Gastroesophageal sphincter (tissue), 4 donors: ENCODE data around the gene CTIF. TPM values are rescaled to one million over a fixed set of nuclear protein-coding genes. Genes with fewer than 3 reads are reported as not detected.

Source experiments
- ATAC-seq: fragments of 150-250 bp; one replicate; pipeline ENCODE4 v1.9.1; 2016; ENCODE audit warnings: mild to moderate bottlenecking, moderate library complexity
- H3K27ac ChIP-seq, 4 donors: fragments of 200-600 bp; sonication (generic) in 3 of 4; 1 replicate in 3 of 4; 2 replicates in 1 of 4; pipeline ENCODE4 v1.5.1; 2016 to 2019
- H3K27me3 ChIP-seq: fragments of 200-600 bp; sonication (generic); one replicate; pipeline ENCODE4 v1.5.1; 2019
- H3K36me3 ChIP-seq, 2 donors: fragments of 200-600 bp; sonication (generic); one replicate each; pipeline ENCODE4 v1.5.1; 2019; ENCODE audit warnings: control low read depth in 1 of 2
- H3K4me1 ChIP-seq, 3 donors: fragments of 200-600 bp; sonication (generic); 1 replicate in 2 of 3; 2 replicates in 1 of 3; pipeline ENCODE4 v1.5.1; 2016 to 2019; ENCODE audit warnings: control low read depth in 2 of 3
- H3K4me3 ChIP-seq, 2 donors: fragments of 200-600 bp; sonication (generic); one replicate each; pipeline ENCODE4 v1.5.1; 2019; ENCODE audit warnings: mild to moderate bottlenecking in 1 of 2, moderate library complexity in 1 of 2
- H3K9me3 ChIP-seq, 3 donors: fragments of 200-600 bp; sonication (generic); one replicate each; pipeline ENCODE4 v1.5.1; 2017 to 2019; ENCODE audit warnings: control low read depth in 2 of 3
- EP300 ChIP-seq: sonication (generic); formaldehyde crosslinking; IDR thresholded peaks from one replicate; pipeline ENCODE4 v1.6.1; 2017; ENCODE audit warnings: antibody characterized with exemption, mild to moderate bottlenecking
- POLR2A ChIP-seq, 2 donors: fragments of 450-650 bp; IDR thresholded peaks; one replicate each; pipeline ENCODE4 v1.6.1; 2017; ENCODE audit warnings: antibody characterized with exemption in 2 of 2, mild to moderate bottlenecking in 2 of 2, moderate library complexity in 1 of 2
- POLR2AphosphoS5 ChIP-seq: sonication (generic); formaldehyde crosslinking; IDR thresholded peaks from one replicate; pipeline ENCODE4 v1.6.1; 2017; ENCODE audit warnings: antibody characterized with exemption
- WGBS, 2 donors: methylation state at CpG; one replicate each; pipeline ENCODE4 v1.1.5; 2018; ENCODE audit warnings: low coverage in 1 of 2; 5-methylcytosine and 5-hydroxymethylcytosine counted together
- total RNA-seq, 4 donors: library from RNA; depleted of rRNA; stranded (reverse); fragments of >200 nt; gene quantifications; one replicate each; pipeline ENCODE4 v1.1.0, GENCODE V29; 2016
- TF ChIP-seq, protein P1 (sequence below), 4 experiments: fragments of 200-600 bp in 2 of 4; fragments of 450-650 bp in 2 of 4; sonication (generic) in 1 of 4; IDR thresholded peaks; one replicate each; pipeline ENCODE4 v1.5.1; 2017 to 2019; ENCODE audit warnings: antibody characterized with exemption in 4 of 4, mild to moderate bottlenecking in 2 of 4, moderate library complexity in 2 of 4

CTIF gene
- total RNA-seq, 4 donors from 2014 or later: 31.4 to 124 (median 78.1) TPM

DNA sequence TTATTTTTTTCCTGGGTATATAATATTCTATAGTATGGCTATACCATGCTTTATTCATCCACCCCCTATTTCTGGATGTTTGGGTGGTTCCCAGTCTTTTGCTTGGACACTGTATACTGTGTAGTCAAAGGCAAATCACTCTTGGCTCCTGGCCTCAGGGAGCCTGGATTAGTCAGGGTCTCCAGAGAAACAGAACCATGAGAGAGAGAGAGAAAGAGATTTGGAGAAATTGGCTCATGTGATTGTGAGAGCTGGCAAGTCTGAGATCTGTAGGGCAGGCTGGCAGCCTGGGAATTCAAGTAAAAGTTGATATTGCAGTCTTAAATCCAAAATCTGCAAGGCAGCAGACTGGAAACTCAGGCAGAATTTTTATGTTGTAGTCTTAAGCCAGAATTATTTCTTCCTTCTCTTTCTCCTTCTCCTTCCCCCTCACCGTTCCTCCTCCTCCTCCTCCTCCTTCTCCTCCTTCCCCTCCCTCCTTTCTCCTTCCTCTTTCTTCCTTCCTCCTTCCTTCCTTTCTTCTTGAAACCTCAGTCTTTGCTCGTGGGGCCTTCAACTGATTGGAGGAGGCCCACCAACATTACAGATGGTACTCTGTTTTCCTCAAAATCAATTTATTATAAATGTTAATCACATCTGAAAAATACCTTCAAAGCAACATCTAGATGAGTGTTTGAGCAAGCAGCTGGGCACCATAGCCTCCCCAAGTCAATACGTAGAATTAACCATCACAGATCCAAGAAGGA, 33.0 kb downstream of the CTIF start:
- H3K27ac ChIP-seq: no peak overlapping the region
- no peak overlapping the region for H3K4me3 ChIP-seq
- no peaks in the 10 kb centered on the region for H3K9me3 ChIP-seq
- WGBS, 2 donors: 67 to 86% methylated on average over 3 of the region's 3 CpGs
- no peaks in the 10 kb centered on the region for H3K27me3 ChIP-seq
- no peak for ATAC-seq
- H3K4me1 ChIP-seq: peaks cover 0 to 71% (median 0%) of the 10 kb centered on the region in 3 donors
- no peak for TF ChIP-seq POLR2A (IDR thresholded peaks at IDR 0.05)
- TF ChIP-seq EP300: no peak
- TF ChIP-seq, protein P1, sequence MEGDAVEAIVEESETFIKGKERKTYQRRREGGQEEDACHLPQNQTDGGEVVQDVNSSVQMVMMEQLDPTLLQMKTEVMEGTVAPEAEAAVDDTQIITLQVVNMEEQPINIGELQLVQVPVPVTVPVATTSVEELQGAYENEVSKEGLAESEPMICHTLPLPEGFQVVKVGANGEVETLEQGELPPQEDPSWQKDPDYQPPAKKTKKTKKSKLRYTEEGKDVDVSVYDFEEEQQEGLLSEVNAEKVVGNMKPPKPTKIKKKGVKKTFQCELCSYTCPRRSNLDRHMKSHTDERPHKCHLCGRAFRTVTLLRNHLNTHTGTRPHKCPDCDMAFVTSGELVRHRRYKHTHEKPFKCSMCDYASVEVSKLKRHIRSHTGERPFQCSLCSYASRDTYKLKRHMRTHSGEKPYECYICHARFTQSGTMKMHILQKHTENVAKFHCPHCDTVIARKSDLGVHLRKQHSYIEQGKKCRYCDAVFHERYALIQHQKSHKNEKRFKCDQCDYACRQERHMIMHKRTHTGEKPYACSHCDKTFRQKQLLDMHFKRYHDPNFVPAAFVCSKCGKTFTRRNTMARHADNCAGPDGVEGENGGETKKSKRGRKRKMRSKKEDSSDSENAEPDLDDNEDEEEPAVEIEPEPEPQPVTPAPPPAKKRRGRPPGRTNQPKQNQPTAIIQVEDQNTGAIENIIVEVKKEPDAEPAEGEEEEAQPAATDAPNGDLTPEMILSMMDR (IDR thresholded peaks at IDR 0.05): no peak
- TF ChIP-seq POLR2AphosphoS5: no peak
- H3K36me3 ChIP-seq: peaks cover 0 to 8% of the 10 kb centered on the region in 2 donors

DNA sequence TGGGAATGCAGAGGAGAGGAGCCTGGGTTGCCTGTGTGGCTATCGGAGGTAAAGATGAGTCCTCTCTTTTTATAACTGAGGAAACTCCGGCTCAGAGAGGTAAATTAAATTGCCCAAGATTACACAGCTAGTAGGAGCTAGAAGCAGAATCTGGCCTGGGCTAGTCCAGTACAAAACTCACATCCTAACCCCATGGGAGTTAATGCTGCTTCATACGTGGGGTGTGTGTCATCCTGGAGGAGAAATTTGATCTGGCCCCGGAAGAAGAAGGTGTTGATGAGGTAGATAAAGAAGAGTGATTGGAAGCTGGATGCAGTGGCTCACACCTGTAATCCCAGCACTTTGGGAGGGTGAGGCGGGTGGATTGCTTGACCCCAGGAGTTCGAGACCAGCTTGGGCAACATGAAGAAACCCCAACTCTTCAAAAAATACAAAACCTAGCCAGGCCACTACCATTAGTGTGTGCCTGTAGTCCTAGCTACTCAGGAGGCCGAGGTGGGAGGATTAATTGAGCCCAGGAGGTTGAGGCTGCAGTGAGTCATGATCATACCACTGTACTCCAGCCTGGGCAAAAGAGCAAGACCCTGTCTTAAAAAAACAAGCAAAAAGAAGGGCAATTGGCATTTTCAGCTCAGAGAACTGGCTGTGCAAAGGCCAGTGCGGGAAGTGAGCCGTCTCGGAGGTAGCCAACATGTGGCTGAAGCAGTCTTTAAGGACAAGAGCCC, 33.7 kb downstream of the CTIF start:
- WGBS, 2 donors: 75 to 92% methylated on average over 5 to 10 of the region's 10 CpGs
- TF ChIP-seq POLR2AphosphoS5: no peak
- no peak for TF ChIP-seq EP300
- TF ChIP-seq POLR2A (IDR thresholded peaks at IDR 0.05): no peak
- TF ChIP-seq, protein P1 (IDR thresholded peaks at IDR 0.05): no peak
- H3K4me3 ChIP-seq: no peak overlapping the region
- peaks cover 0 to 65% (median 0%) of the 10 kb centered on the region in 3 donors for H3K4me1 ChIP-seq
- ATAC-seq: no peak
- no peaks in the 10 kb centered on the region for H3K9me3 ChIP-seq
- H3K27me3 ChIP-seq: no peaks in the 10 kb centered on the region
- no peak overlapping the region for H3K27ac ChIP-seq
- H3K36me3 ChIP-seq: peaks cover 0 to 8% of the 10 kb centered on the region in 2 donors

DNA sequence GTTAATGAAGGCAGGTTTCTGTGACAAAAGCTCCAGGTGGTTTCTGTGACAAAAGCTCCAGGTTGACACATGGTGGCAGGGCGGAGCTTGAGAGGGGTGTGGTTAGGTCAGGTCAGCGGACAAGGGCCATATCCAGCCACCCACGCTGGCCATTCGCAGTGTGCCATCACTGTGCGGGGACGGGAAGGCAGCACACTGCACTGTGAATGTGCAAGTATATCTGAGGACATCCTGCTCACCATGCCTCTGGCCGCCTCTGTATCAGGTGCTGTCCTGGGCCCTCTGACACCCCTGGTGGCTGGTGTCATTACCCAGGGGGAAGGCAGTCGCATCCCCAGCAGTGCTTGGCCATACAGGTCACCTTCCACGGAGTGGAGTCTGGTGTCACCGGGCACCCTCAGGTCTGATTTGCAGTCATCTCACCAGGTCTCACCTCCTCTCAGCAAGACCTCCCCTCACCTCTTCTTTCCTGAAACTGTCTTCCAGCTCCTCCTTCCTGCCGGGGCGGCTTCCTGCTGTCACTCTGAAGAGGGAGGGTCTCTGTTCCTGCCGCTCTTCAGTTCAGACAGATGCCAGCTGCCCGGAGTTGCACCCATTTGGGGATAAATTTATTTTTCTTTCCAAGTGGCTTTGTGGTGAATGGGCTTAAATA, 34.9 kb downstream of the CTIF start:
- Histone ChIP-seq H3K4me1 (peaks cover 0 to 65% (median 0%) of the 10 kb centered on the region in 3 donors), H3K27ac (no peak overlapping the region), H3K9me3 (no peaks in the 10 kb centered on the region), H3K36me3 (peaks cover 0 to 8% of the 10 kb centered on the region in 2 donors), H3K4me3 (no peak overlapping the region), H3K27me3 (no peaks in the 10 kb centered on the region)
- TF ChIP-seq, protein P1 (IDR thresholded peaks at IDR 0.05): no peak
- TF ChIP-seq POLR2A (IDR thresholded peaks at IDR 0.05): no peak
- TF ChIP-seq EP300: no peak
- TF ChIP-seq POLR2AphosphoS5: no peak
- ATAC-seq: no peak
- WGBS, 2 donors: 81% methylated on average over 11 of the region's 14 CpGs; no CpG with 5 or more reads in 1 of the 2 donors

DNA sequence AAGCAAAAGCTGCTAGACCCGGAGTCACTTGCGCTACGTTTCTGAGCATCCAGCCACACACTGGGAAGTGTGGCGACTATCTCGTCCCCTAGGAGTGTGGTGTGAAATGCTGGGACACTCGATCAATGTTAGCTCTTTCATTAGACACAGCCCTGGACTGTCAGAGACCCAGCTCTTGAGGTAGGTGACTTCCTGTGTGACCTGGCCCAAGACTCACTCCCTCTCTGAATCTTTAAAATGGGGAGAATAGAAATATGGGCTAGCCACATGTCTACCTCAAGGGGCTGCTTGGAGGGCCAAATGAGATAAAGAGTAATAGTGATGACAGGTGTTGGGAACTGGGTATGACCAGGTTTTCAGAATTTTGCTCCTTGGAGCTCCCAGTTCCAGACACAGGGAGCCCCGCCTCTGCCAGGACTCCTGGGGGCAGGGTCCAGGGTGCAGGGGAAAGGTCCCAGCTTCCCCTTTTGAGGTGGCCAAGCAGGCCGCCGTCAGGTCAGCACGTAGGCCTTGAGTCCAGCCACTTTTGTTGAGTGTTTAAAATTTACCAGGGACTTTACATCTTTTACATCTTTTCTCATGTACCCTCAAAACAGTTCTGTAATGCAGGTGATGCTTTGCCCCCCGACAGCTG, 36.0 kb downstream of the CTIF start:
- no peak overlapping the region for H3K4me3 ChIP-seq
- 79 to 80% methylated on average over 1 to 6 of the region's 11 CpGs for WGBS, 2 donors
- H3K27me3 ChIP-seq: no peaks in the 10 kb centered on the region
- TF ChIP-seq EP300: no peak
- TF ChIP-seq POLR2A (IDR thresholded peaks at IDR 0.05): no peak
- no peak for TF ChIP-seq POLR2AphosphoS5
- TF ChIP-seq, protein P1 (IDR thresholded peaks at IDR 0.05): no peak
- peaks cover 0 to 54% (median 0%) of the 10 kb centered on the region in 3 donors for H3K4me1 ChIP-seq
- H3K27ac ChIP-seq: peak overlapping the region in 1 of 4 donors; percentile 39
- ATAC-seq: no peak
- H3K9me3 ChIP-seq: no peaks in the 10 kb centered on the region
- peaks cover 0 to 8% of the 10 kb centered on the region in 2 donors for H3K36me3 ChIP-seq
